Activated CD4-positive, alpha-beta T cell treated with anti-CD3 and anti-CD28 coated beads, Interleukin-2, amount 50 U/mL, for 24 hours (primary cell): ENCODE measurements around the gene ARHGAP18.

Source experiments
- DNase-seq, 2 donors: peaks; one replicate each; pipeline ENCODE4 v3.0.0-alpha.2; 2020; ENCODE audit warnings: low read depth in 1 of 2, low spot score in 1 of 2

ARHGAP18 gene

GRCh38 chr6:129695373-129696027 lies 14.5 kb downstream of the ARHGAP18 start:
- peak in 1 of 2 donors; percentile 11 for DNase-seq

GRCh38 chr6:129694036-129694435 lies 15.9 kb downstream of the ARHGAP18 start:
- DNase-seq: no peak

DNA sequence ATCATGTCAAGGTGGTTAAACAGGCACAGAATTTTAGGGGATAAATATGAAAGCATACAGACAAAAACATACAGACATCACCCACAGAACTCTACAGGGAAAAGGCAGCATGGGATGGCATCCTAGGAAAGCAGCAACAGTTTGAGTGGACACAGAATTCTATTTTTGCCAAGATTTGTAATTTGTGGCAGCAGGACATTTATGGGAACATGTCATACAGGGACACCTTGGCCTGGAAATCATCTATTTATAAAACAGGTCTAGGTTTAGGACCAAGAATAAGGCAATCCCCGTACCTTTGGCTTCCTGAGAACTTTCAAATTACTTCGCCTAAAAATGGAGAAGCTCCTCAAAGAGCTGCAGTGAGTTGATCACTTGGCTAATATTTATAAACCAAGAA lies 17.5 kb downstream of the ARHGAP18 start:
- no peak for DNase-seq

- no peak for DNase-seq
These were observed 18.3 kb downstream of the ARHGAP18 start for GRCh38 chr6:129691709-129692108.

GRCh38 chr6:129691043-129691640 lies 18.8 kb downstream of the ARHGAP18 start:
- no peak for DNase-seq

DNA sequence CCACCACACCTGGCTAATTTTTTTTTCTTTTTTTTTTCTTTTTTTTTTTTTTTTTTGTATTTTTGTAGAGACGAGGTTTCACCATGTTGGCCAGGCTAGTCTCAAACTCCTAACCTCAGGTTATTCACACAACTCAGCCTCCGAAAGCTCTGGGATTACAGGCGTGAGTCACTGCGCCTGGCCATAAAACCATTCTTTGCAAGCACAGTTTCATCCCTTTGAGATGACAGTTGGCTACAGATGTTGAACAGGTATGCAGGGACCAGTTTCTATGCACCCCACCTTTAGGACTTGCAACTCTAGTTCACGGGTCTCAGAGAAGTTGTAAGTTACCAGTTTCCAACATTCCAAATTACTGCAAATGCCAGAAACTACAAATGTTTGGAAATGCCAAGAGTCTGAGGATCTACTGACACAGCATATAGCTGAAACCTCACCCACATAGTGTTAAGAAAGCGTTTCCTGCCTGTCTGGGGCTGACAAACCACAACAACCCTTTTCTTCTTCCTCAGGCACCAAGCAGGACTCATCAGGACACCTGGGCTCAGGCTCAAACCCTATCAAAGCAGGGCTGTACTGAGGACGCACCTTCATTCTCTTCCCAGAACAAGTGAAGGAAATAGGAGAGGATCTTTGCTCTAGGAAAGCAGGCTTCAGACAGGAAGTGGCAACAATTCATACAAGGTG lies 22.9 kb downstream of the ARHGAP18 start:
- DNase-seq: peak in 1 of 2 donors; percentile 24

- no peak for DNase-seq
These were observed 24.3 kb downstream of the ARHGAP18 start for GRCh38 chr6:129685662-129686031.

DNA sequence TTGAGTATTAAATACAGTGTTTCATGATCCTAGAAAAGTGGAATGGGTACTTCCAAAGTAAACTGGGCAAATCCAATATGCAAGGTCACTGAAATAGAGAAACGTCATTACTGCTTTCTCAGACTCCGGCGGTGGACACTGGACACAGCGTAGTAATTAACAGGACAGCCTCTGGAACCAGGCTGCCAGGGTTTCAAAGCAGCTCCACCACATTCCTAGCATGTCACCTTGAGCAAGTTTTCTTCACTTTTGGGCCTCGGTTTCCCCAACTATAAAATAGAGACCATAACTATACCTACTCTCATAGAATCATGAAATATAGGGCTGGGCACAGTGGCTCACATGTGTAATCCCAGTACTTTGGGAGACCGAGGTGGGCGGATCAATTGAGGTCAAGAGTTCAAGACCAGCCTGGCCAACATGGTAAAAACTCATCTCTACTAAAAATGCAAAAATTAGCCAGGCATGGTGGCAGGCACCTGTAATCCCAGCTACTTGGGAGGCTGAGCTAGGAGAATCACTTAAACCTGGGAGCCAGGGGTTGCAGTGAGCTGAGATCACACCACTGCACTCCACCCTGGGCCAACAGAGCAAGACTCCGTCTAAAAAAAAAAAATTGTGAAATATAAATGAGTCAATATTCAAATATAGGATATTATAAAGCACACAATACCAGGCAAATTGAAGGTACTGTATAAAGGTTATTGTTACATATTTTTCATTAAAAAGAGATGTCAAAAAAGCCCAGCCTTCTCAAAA lies 24.9 kb downstream of the ARHGAP18 start:
- no peak for DNase-seq

GRCh38 chr6:129684323-129684884 lies 25.6 kb downstream of the ARHGAP18 start:
- DNase-seq: no peak

GRCh38 chr6:129683601-129684322 lies 26.2 kb downstream of the ARHGAP18 start:
- DNase-seq: peak; percentile 11 to 61

GRCh38 chr6:129681913-129682205 lies 28.1 kb downstream of the ARHGAP18 start:
- DNase-seq: no peak

GRCh38 chr6:129680633-129681032 lies 29.3 kb downstream of the ARHGAP18 start:
- no peak for DNase-seq

DNA sequence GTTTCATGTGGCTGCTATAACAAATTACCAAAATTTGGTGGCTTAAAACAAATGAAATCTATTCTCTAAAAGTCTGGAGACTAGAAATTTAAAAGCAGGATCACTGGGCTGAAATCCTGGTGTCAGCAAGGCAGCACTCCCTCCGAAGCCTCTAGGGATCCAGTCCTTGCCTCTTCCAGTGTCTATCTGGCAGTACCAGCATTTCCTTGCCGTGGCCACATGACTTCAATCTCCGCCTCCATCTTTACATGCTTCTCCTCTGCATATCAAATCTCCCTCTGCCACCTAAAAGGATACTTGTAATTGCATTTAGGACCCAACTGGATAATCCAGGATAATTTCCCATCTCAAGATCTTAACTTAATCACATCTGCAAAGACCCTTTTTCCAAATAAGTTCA lies 30.2 kb downstream of the ARHGAP18 start:
- no peak for DNase-seq

- DNase-seq: no peak
These were observed 30.7 kb downstream of the ARHGAP18 start for GRCh38 chr6:129679275-129679674.

DNA sequence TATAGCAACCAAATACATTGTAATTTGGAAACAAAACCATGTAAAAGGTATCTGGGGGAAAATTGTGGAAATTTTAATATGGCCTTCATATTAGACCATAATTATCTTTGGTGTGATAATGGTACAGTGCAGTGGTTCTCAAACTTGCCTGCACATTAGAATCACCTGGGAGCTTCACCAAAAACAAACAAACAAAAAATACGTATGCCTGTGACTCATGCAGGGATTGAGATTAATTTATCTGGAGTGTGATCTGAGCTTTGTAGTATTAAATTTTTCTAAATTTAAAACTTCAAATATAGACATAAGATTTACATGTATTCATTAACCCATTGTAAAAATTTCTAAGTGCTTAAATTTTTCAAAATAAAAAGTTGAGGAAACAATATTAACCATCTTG lies 31.5 kb downstream of the ARHGAP18 start:
- no peak for DNase-seq

DNA sequence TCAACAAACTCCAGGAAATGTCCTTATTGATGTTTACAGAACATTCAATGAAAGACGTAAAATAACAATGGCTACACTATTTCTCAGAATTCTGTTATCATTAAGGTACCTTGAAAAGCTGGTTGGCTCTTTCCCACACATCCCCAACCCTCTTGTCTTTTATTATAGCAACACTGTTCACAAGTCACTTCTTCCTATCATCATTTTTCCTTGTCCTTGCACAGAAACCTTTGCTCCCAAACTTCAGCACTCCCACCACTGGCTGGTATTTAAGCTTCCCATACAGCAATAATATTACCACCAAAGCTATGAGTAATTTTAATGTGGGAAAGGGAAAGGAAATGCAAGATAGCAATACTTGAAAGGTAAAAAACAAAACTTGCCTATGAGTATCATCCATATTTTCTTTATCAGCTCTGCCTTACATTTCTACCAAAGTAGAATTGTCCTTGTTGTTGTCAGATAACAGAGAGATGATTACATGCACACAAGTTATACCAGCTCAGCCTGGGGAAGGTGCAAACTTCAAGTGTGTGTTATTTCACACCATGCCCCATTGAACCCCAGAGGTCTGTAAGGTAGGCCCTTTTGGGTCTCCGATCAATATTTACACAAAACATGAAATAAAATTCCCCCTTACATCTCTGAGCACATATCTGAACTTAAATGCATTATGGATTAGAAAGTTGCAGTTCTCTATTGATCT lies 32.2 kb downstream of the ARHGAP18 start:
- no peak for DNase-seq

DNA sequence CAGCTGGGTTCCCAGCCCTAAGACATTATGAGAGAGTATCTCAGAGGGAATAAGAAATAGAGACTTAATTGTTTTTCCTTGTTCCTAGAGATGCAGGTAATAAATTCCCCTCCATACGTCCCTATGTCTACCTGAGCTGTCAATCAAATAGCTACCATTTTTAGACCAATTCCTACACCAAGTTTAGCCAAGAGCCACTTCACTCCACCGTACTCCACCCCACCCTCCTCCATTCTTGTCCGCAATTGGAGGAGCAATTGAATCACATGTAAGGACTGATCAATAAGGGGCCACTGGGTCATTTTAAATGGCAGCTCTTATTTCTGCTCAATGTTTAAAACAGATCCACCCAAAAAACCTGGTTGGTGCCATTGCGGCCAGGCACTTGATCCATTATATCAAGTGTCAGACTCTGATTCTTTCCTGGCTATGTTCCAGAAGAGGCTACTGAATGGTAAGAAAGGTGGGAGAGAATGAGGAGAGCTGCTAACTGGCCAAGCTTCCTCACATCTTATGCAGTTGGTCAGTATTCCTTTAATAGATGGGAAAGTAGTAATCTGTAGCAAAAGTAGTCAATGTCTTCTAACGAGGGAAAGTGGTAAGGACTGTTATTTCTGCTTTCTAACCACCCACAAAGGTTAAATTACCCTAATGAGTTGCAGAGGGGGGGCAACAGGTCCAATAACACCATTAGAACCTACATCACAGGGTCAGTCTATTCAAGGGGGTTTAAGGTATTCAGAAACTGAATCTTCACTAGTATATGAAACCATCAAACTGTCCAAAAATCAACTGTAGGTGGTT lies 34.1 kb downstream of the ARHGAP18 start:
- no peak for DNase-seq

- no peak for DNase-seq
These were observed 36.2 kb downstream of the ARHGAP18 start for GRCh38 chr6:129673748-129674147.

- peak in 1 of 2 donors; percentile 18 for DNase-seq
These were observed 36.9 kb downstream of the ARHGAP18 start for GRCh38 chr6:129672881-129673631.
